H1 (cell line): ENCODE results near the gene STX5. TPM values are rescaled to one million over a fixed set of nuclear protein-coding genes. Genes with fewer than 3 reads are reported as not detected.

Experiments
- CTCF ChIA-PET: fragments of 300-600 bp; sonication (Branson Sonifier 250); formaldehyde crosslinking; loops from one replicate; lab custom pipeline; 2021; ENCODE audit not compliant: partially characterized antibody; lab: Charles Lee
- POLR2A ChIA-PET: fragments of 300-600 bp; sonication (Branson Sonifier 250); formaldehyde crosslinking; loops from one replicate; lab custom pipeline; 2021; ENCODE audit warnings: inconsistent platforms; ENCODE audit not compliant: partially characterized antibody; lab: Charles Lee
- DNase-seq, 2 experiments: peaks; one replicate each; pipeline versions ENCODE4 v3.0.0 to v3.0.0-alpha.2; 2010 to 2022; ENCODE audit warnings: low spot score in 2 of 2, low read depth in 1 of 2, mixed read lengths in 1 of 2
- FAIRE-seq: peaks from 2 replicates; lab custom pipeline; 2011; peaks lifted over from hg19 to GRCh38; lab: Jason Lieb, UNC
- H2AFZ ChIP-seq: 2 replicates; pipeline ENCODE4 v1.8.1; 2012; ENCODE audit warnings: low read length, inconsistent platforms
- H2AK5ac ChIP-seq: 2 replicates; pipeline ENCODE4 v1.6.1; 2013; ENCODE audit warnings: low read depth, low read length
- H2BK120ac ChIP-seq: replicated peaks from 2 replicates; pipeline ENCODE3; 2013; ENCODE audit warnings: low read depth, low read length, inconsistent platforms
- H2BK12ac ChIP-seq: 2 replicates; pipeline ENCODE4 v1.6.1; 2013; ENCODE audit warnings: low read depth, low read length
- H2BK15ac ChIP-seq: 2 replicates; pipeline ENCODE4 v1.6.1; 2013; ENCODE audit warnings: low read length
- H2BK20ac ChIP-seq: 2 replicates; pipeline ENCODE4 v1.6.1; 2013; ENCODE audit warnings: low read length
- H2BK5ac ChIP-seq: 2 replicates; pipeline ENCODE4 v1.6.1; 2013; ENCODE audit warnings: low read depth, low read length
- H3K14ac ChIP-seq: 2 replicates; pipeline ENCODE4 v1.6.1; 2013; ENCODE audit warnings: inconsistent platforms; ENCODE audit not compliant: insufficient read length
- H3K18ac ChIP-seq: 2 replicates; pipeline ENCODE4 v1.6.1; 2013; ENCODE audit warnings: low read length; ENCODE audit errors: extremely low read depth
- H3K23ac ChIP-seq: 2 replicates; pipeline ENCODE4 v1.6.1; 2013; ENCODE audit warnings: inconsistent platforms; ENCODE audit not compliant: insufficient read length
- H3K23me2 ChIP-seq: 2 replicates; pipeline ENCODE4 v1.6.1; 2013; ENCODE audit warnings: low read depth, low read length
- H3K27ac ChIP-seq: 2 replicates; pipeline ENCODE4 v1.6.1; 2011; ENCODE audit warnings: low read depth, low read length, inconsistent platforms
- H3K27me3 ChIP-seq, 4 experiments: replicated peaks in 1 of 4; 1 replicate in 1 of 4; 2 replicates in 3 of 4; pipeline versions ENCODE4 v1.6.1 to v1.8.1; 2011 to 2013; ENCODE audit warnings: low read length in 3 of 4, mild to moderate bottlenecking in 3 of 4, inconsistent platforms in 2 of 4, mixed read lengths in 2 of 4, moderate library complexity in 1 of 4; ENCODE audit not compliant: control insufficient read depth in 3 of 4, insufficient read depth in 3 of 4; ENCODE audit errors: extremely low read depth in 1 of 4
- H3K36me3 ChIP-seq, 4 experiments: 2 replicates each; pipeline versions ENCODE4 v1.6.1 to v1.8.1; 2011 to 2013; ENCODE audit warnings: mild to moderate bottlenecking in 4 of 4, low read length in 3 of 4, moderate library complexity in 2 of 4, control low read depth in 1 of 4, inconsistent platforms in 1 of 4; ENCODE audit not compliant: insufficient read depth in 4 of 4, control insufficient read depth in 2 of 4
- H3K4ac ChIP-seq: replicated peaks from 2 replicates; pipeline ENCODE3; 2013; ENCODE audit warnings: low read length, low read depth, mixed read lengths, inconsistent platforms; ENCODE audit not compliant: insufficient read length
- H3K4me1 ChIP-seq, 4 experiments: replicated peaks in 1 of 4; 1 replicate in 1 of 4; 2 replicates in 3 of 4; pipeline versions ENCODE4 v1.6.1 to v1.8.1; 2011 to 2013; ENCODE audit warnings: low read length in 3 of 4, inconsistent platforms in 2 of 4, mixed read lengths in 1 of 4; ENCODE audit not compliant: insufficient read depth in 4 of 4, control insufficient read depth in 3 of 4
- H3K4me2 ChIP-seq, 2 experiments: 2 replicates each; pipeline versions ENCODE4 v1.6.1 to v1.8.1; 2011 to 2013; ENCODE audit warnings: low read depth in 2 of 2, low read length in 2 of 2, control low read depth in 1 of 2, inconsistent platforms in 1 of 2, mild to moderate bottlenecking in 1 of 2; ENCODE audit not compliant: insufficient read depth in 1 of 2
- H3K4me3 ChIP-seq, 4 experiments: fragments of 200-600, 300-600 bp in 1 of 4; sonication (generic), shearing (Covaris generic), sonication (Bioruptor Twin) in 1 of 4; 2 replicates each; pipeline versions ENCODE4 v1.5.1 to v1.8.1; 2011 to 2016; ENCODE audit warnings: low read length in 4 of 4, low read depth in 3 of 4, control low read depth in 2 of 4, inconsistent platforms in 2 of 4, mild to moderate bottlenecking in 2 of 4, mixed read lengths in 1 of 4, moderate library complexity in 1 of 4; ENCODE audit not compliant: insufficient read depth in 2 of 4; ENCODE audit errors: extremely low read depth in 1 of 4
- H3K56ac ChIP-seq: replicated peaks from 2 replicates; pipeline ENCODE3; 2013; ENCODE audit warnings: low read depth, mild to moderate bottlenecking, mixed read lengths, low read length, inconsistent platforms; ENCODE audit not compliant: insufficient read length
- H3K79me1 ChIP-seq: 2 replicates; pipeline ENCODE4 v1.6.1; 2013; ENCODE audit warnings: low read depth, low read length, control low read depth
- H3K79me2 ChIP-seq, 2 experiments: 2 replicates each; pipeline versions ENCODE4 v1.6.1 to v1.8.1; 2012 to 2013; ENCODE audit warnings: low read length in 2 of 2, mild to moderate bottlenecking in 2 of 2, inconsistent platforms in 1 of 2; ENCODE audit not compliant: insufficient read depth in 2 of 2, control insufficient read depth in 1 of 2
- H3K9ac ChIP-seq, 4 experiments: replicated peaks in 1 of 4; 1 replicate in 1 of 4; 2 replicates in 3 of 4; pipeline versions ENCODE4 v1.6.1 to v1.8.1; 2011 to 2013; ENCODE audit warnings: low read depth in 3 of 4, low read length in 3 of 4, control low read depth in 2 of 4, mild to moderate bottlenecking in 2 of 4, moderate library complexity in 2 of 4, inconsistent platforms in 1 of 4; ENCODE audit errors: extremely low read depth in 1 of 4
- H3K9me3 ChIP-seq, 2 experiments: 2 replicates each; pipeline versions ENCODE4 v1.6.1 to v1.8.1; 2012 to 2013; ENCODE audit warnings: mild to moderate bottlenecking in 2 of 2, moderate library complexity in 2 of 2, control low read depth in 1 of 2, inconsistent platforms in 1 of 2, low read depth in 1 of 2, low read length in 1 of 2, mixed read lengths in 1 of 2; ENCODE audit not compliant: insufficient read depth in 2 of 2
- H4K20me1 ChIP-seq, 2 experiments: replicated peaks in 1 of 2; 2 replicates each; pipeline versions ENCODE3 to v1.8.1; 2011 to 2013; ENCODE audit warnings: inconsistent platforms in 2 of 2, low read length in 2 of 2, mild to moderate bottlenecking in 1 of 2; ENCODE audit not compliant: insufficient read depth in 2 of 2, control insufficient read depth in 1 of 2
- H4K5ac ChIP-seq: 2 replicates; pipeline ENCODE4 v1.6.1; 2013; ENCODE audit warnings: low read length, low read depth, mixed read lengths, inconsistent platforms; ENCODE audit not compliant: insufficient read length
- H4K8ac ChIP-seq: 2 replicates; pipeline ENCODE4 v1.8.0; 2013; ENCODE audit warnings: mild to moderate bottlenecking, moderate library complexity, low read length, inconsistent platforms; ENCODE audit not compliant: insufficient read depth; ENCODE audit errors: extremely low read depth
- H4K91ac ChIP-seq: replicated peaks from 2 replicates; pipeline ENCODE3; 2013; ENCODE audit warnings: low read length, mixed read lengths, inconsistent platforms; ENCODE audit not compliant: insufficient read length
- ASH2L ChIP-seq: fragments of 200-600, 300-600 bp; sonication (generic); IDR thresholded peaks from one replicate; pipeline ENCODE4 v1.7.1; 2017; ENCODE audit warnings: low read length
- EGR1 ChIP-seq: IDR thresholded peaks from 2 replicates; pipeline ENCODE4 v1.6.1; 2011; ENCODE audit warnings: low read depth, low read length, borderline replicate concordance
- GABPA ChIP-seq: IDR thresholded peaks from 2 replicates; pipeline ENCODE4 v1.6.1; 2011; ENCODE audit warnings: mild to moderate bottlenecking, low read length, moderate library complexity, borderline replicate concordance; ENCODE audit not compliant: insufficient read depth
- GTF2F1 ChIP-seq: IDR thresholded peaks from 2 replicates; pipeline ENCODE4 v1.6.1; 2012; ENCODE audit warnings: low read depth, low read length, improper control_type of control experiment, borderline replicate concordance
- HDAC2 ChIP-seq, 2 experiments: fragments of 300-600 bp in 1 of 2; sonication (generic) in 1 of 2; IDR thresholded peaks; 2 replicates each; pipeline ENCODE4 v1.6.1; 2011 to 2012; ENCODE audit warnings: low read depth in 2 of 2, low read length in 2 of 2, mild to moderate bottlenecking in 2 of 2, moderate library complexity in 2 of 2, borderline replicate concordance in 1 of 2, inconsistent platforms in 1 of 2
- JUN ChIP-seq: IDR thresholded peaks from 2 replicates; pipeline ENCODE4 v1.6.1; 2011; ENCODE audit warnings: low read depth, mild to moderate bottlenecking, improper control_type of control experiment, low read length
- JUND ChIP-seq: IDR thresholded peaks from 2 replicates; pipeline ENCODE4 v1.6.1; 2011; ENCODE audit warnings: mild to moderate bottlenecking, improper control_type of control experiment, low read length
- KDM4A ChIP-seq: IDR thresholded peaks from one replicate; pipeline ENCODE4 v1.7.1; 2012; ENCODE audit warnings: low read depth, mild to moderate bottlenecking, moderate library complexity, low read length, inconsistent platforms; ENCODE audit not compliant: severe bottlenecking
- RBBP5 ChIP-seq: IDR thresholded peaks from 2 replicates; pipeline ENCODE4 v1.7.1; 2012; ENCODE audit warnings: low read depth, mild to moderate bottlenecking, inconsistent platforms, low read length, moderate library complexity, borderline replicate concordance
- RNF2 ChIP-seq: fragments of 200-900, 300-1000 bp; sonication (generic); IDR thresholded peaks from 2 replicates; pipeline ENCODE4 v1.7.1; 2016; ENCODE audit warnings: borderline replicate concordance, low read depth, mild to moderate bottlenecking, antibody characterized with exemption, low read length; ENCODE audit not compliant: poor library complexity, severe bottlenecking; ENCODE audit errors: missing control alignments
- TAF7 ChIP-seq: optimal IDR thresholded peaks from 2 replicates; pipeline ENCODE3; 2011; ENCODE audit warnings: low read depth, mild to moderate bottlenecking, inconsistent platforms, low read length, moderate library complexity, borderline replicate concordance
- WGBS, 2 experiments: shearing (Covaris generic) in 1 of 2; methylation state at CpG; one replicate each; pipeline versions ENCODE4 v1.1.6 to v1.1.7; 2013 to 2015; ENCODE audit warnings: low lambda C conversion rate in 2 of 2, mixed read lengths in 2 of 2, inconsistent platforms in 1 of 2, low coverage in 1 of 2, missing lambda C conversion rate in 1 of 2; ENCODE audit not compliant: insufficient replicate concordance in 2 of 2, insufficient coverage in 1 of 2, insufficient read length in 1 of 2; ENCODE audit errors: extremely low coverage in 1 of 2, missing lambda C conversion rate in 1 of 2; 5-methylcytosine and 5-hydroxymethylcytosine counted together
- polyA plus RNA-seq, 7 experiments: library from polyadenylated mRNA; depleted of rRNA in 3 of 7; stranded (reverse) in 5 of 7; unstranded in 2 of 7; fragments of >200 nt in 5 of 7; fragments of 200-250 nt in 2 of 7; gene quantifications; 1 replicate in 5 of 7; 2 replicates in 1 of 7; 4 replicates in 1 of 7; pipeline versions ENCODE4 v1.2.1 to v1.2.3, GENCODE V29; 2011 to 2013; ENCODE audit warnings: missing spikeins in 2 of 7, mixed read lengths in 2 of 7
- total RNA-seq: library from RNA; stranded (reverse); fragmentation: NEBNext Ultra II Directional; extraction: Animal tissue kit (Norgen Biotek cat#: 25700); gene quantifications from 2 replicates; pipeline ENCODE4 v1.2.1, GENCODE V29; 2021

The STX5 gene
- total and polyA plus RNA-seq, 2 of the 8 experiments (the other 6 are each of a cell fraction or from before 2014, with no cell fraction given): 24.2 to 28.5 TPM

DNA sequence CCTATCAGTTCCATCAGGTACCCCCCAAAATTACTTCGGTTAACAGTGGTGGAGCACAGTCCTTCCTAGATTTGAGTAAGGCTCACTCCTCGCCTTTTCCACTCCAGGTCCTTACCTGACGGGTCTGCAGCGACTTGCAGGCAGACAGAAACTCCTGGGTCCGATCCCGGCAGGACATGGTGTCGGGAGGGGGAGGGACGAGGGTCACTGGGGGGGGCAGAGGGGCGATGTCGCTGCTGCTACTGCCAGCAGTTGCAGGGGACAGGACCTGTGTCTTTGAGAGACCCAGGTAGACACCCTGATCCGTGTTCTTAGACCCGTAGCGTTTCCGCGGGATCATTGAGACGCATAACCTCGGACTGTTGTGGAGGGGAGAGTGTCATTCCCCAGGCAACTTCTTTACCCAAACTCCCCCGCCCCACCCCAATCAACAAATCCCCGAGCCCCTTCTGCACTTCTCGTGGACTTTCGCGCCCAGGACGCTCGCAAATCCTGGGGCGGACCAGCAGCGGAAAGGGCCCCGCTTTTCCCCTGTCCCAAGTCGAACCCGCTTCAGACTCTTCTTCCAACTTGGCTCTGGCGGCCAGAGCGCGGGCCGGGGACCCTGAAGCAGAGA is 839 bp downstream of the STX5 start:
- H2BK20ac ChIP-seq: no peak overlapping the region
- H3K9me3 ChIP-seq: no peaks in the 10 kb centered on the region
- POLR2A ChIA-PET: interaction anchor here (0.8 to 13.8 kb wide), 31 partner anchors 9 to 239 kb away, joined by 3 to 398 read pairs (median 13); partner anchors contain the start of genes BSCL2, C11orf98, CSKMT and GNG3
- no peak overlapping the region for H4K5ac ChIP-seq
- no peaks in the 10 kb centered on the region for H3K27me3 ChIP-seq
- H3K4me2 ChIP-seq: peak overlapping the region; percentile 88 to 92
- H2AFZ ChIP-seq: no peak overlapping the region
- peak overlapping the region; percentile 24 for H3K56ac ChIP-seq
- FAIRE-seq (no peak), DNase-seq (no peak)
- no peak overlapping the region for H2BK15ac ChIP-seq
- no peak overlapping the region; the same call in 1 of the 2 replicates for H4K8ac ChIP-seq
- H3K23me2 ChIP-seq: peaks cover 7% of the 10 kb centered on the region
- TF ChIP-seq EGR1 (0 out of 2 replicates have a peak, but pooled peaks have one; percentile 12), TAF7 (peak; percentile 84), JUND (no peak), GABPA (no peak), RBBP5 (0 out of 2 replicates have a peak, but pooled peaks have one; percentile 69), JUN (no peak), RNF2 (no peak), KDM4A (peak; percentile 94), ASH2L (peak; percentile 96), GTF2F1 (no peak), HDAC2 (IDR thresholded peaks at IDR 0.05; ENCODE audit: borderline replicate concordance in 1 of 2, low read depth in 2 of 2, low read length in 2 of 2) (peak in 1 of 2 experiments; percentile 77; a peak in 1 of 4 replicates)
- H3K14ac ChIP-seq: no peak overlapping the region
- no peak overlapping the region for H3K4ac ChIP-seq
- H3K79me1 ChIP-seq: peaks cover 10% of the 10 kb centered on the region
- no peak overlapping the region; the same call in 1 of the 2 replicates for H3K18ac ChIP-seq
- H4K91ac ChIP-seq: no peak overlapping the region
- H2BK5ac ChIP-seq: peak overlapping the region; percentile 84; the same call in 1 of the 2 replicates
- H3K27ac ChIP-seq: peak overlapping the region; percentile 80
- peaks cover 5 to 7% of the 10 kb centered on the region in 2 experiments for H4K20me1 ChIP-seq
- 5% methylated on average over 28 of the region's 33 CpGs; no CpG with 5 or more reads in 1 of the 2 experiments for WGBS, 2 experiments
- peaks cover 0 to 17% (median 2%) of the 10 kb centered on the region in 4 experiments; a peak in 2 of 7 replicates for H3K4me1 ChIP-seq
- peaks cover 7 to 19% of the 10 kb centered on the region in 2 experiments; a peak in 3 of 4 replicates for H3K79me2 ChIP-seq
- H2AK5ac ChIP-seq: no peak overlapping the region
- CTCF ChIA-PET: interaction anchor here (0.8 to 2.1 kb wide), 3 partner anchors 9 to 55 kb away, joined by 5 to 7 read pairs (median 7); partner anchors contain the start of gene WDR74
- H3K23ac ChIP-seq: no peak overlapping the region
- no peak overlapping the region for H2BK12ac ChIP-seq
- peaks cover 19 to 34% (median 32%) of the 10 kb centered on the region in 4 experiments for H3K36me3 ChIP-seq
- peak overlapping the region; percentile 76 to 94 (median 92) for H3K4me3 ChIP-seq
- H2BK120ac ChIP-seq: no peak overlapping the region
- H3K9ac ChIP-seq: peak overlapping the region; percentile 38 to 91 (median 83)
